Measurements from ENCODE around the gene RNASE11.
"Not testable (repeated sequence)": the region's sequence is repeated elsewhere in the genome, so short reads cannot be mapped to it uniquely, and the experiment has no call there.

The RNASE11 gene

GRCh38 chr14:20597108-20597507, 9.3 kb upstream of the RNASE11 start:
- DNase-seq (ENCODE audit: low read depth), result no peak
- no peak for TF ChIP-seq CTCF (IDR thresholded peaks at IDR 0.05; ENCODE audit: insufficient read depth, low read depth, low read length, missing control alignments)
- H3K4me3 ChIP-seq (ENCODE audit: low read depth, low read length), result no peak overlapping the region

- H3K4me3 ChIP-seq (ENCODE audit: low read depth, low read length); DNase-seq (ENCODE audit: low read depth): not testable (repeated sequence)
Measured at GRCh38 chr14:20595726-20596125, 7.9 kb upstream of the RNASE11 start.

GRCh38 chr14:20592574-20592973, 4.8 kb upstream of the RNASE11 start:
- no peak overlapping the region for H3K4me3 ChIP-seq (ENCODE audit: low read depth, low read length)
- DNase-seq (ENCODE audit: low read depth), result no peak
- no peak for TF ChIP-seq CTCF (IDR thresholded peaks at IDR 0.05; ENCODE audit: insufficient read depth, low read depth, low read length, missing control alignments)

GRCh38 chr14:20591235-20591634, 3.4 kb upstream of the RNASE11 start, which contains the start of gene RNASE12:
RNASE12 (minus strand) TSS chr14:20591376; CDS start chr14:20590723, 653 bp downstream.
- no peak for DNase-seq (ENCODE audit: low read depth)
- H3K4me3 ChIP-seq (ENCODE audit: low read depth, low read length), result no peak within 1 kb of the TSS
- TF ChIP-seq CTCF (IDR thresholded peaks at IDR 0.05; ENCODE audit: insufficient read depth, low read depth, low read length, missing control alignments), result no peak

GRCh38 chr14:20583908-20584307, 3.9 kb downstream of the RNASE11 start:
- DNase-seq (ENCODE audit: low read depth), result no peak
- no peak overlapping the region for H3K4me3 ChIP-seq (ENCODE audit: low read depth, low read length)
- TF ChIP-seq CTCF (IDR thresholded peaks at IDR 0.05; ENCODE audit: insufficient read depth, low read depth, low read length, missing control alignments), result no peak

- no peak overlapping the region for H3K4me3 ChIP-seq (ENCODE audit: low read depth, low read length)
- DNase-seq (ENCODE audit: low read depth), result no peak
- TF ChIP-seq CTCF (IDR thresholded peaks at IDR 0.05; ENCODE audit: insufficient read depth, low read depth, low read length, missing control alignments), result no peak
Measured at GRCh38 chr14:20583142-20583541, 4.7 kb downstream of the RNASE11 start.

GRCh38 chr14:20580242-20580641, 7.6 kb downstream of the RNASE11 start:
- no peak overlapping the region for H3K4me3 ChIP-seq (ENCODE audit: low read depth, low read length)
- no peak for DNase-seq (ENCODE audit: low read depth)
- TF ChIP-seq CTCF (IDR thresholded peaks at IDR 0.05; ENCODE audit: insufficient read depth, low read depth, low read length, missing control alignments), result no peak

Measured in GM12865 (cell line).